ENCODE measurements around the gene PRKAG2.
"Not testable (repeated sequence)": the region's sequence is repeated elsewhere in the genome, so short reads cannot be mapped to it uniquely, and the experiment has no call there.

PRKAG2 gene

GRCh38 chr7:151782598-151783448 lies 94.1 kb downstream of the PRKAG2 start:
- DNase-seq, result peak; percentile 73

- DNase-seq, result not testable (repeated sequence)
Measured at GRCh38 chr7:151782256-151782597, 94.7 kb downstream of the PRKAG2 start.

- no peak for DNase-seq
Measured at GRCh38 chr7:151781161-151781845, 95.6 kb downstream of the PRKAG2 start.

GRCh38 chr7:151780631-151781030 lies 96.3 kb downstream of the PRKAG2 start:
- no peak for DNase-seq

GRCh38 chr7:151779678-151780077 lies 97.2 kb downstream of the PRKAG2 start:
- DNase-seq, result no peak

GRCh38 chr7:151779255-151779654 lies 97.7 kb downstream of the PRKAG2 start:
- no peak for DNase-seq

- DNase-seq, result no peak
Measured at GRCh38 chr7:151777908-151778670, 98.8 kb downstream of the PRKAG2 start.

GRCh38 chr7:151777495-151777880 lies 99.4 kb downstream of the PRKAG2 start:
- DNase-seq, result no peak

- DNase-seq, result no peak
Measured at GRCh38 chr7:151776876-151777494, 99.9 kb downstream of the PRKAG2 start.

GRCh38 chr7:151776446-151776845 lies 100.5 kb downstream of the PRKAG2 start:
- no peak for DNase-seq

- no peak for DNase-seq
Measured at GRCh38 chr7:151775547-151776443, 101.1 kb downstream of the PRKAG2 start.

GRCh38 chr7:151774951-151775350 lies 102.0 kb downstream of the PRKAG2 start:
- no peak for DNase-seq

GRCh38 chr7:151773797-151774196 lies 103.1 kb downstream of the PRKAG2 start:
- no peak for DNase-seq

- DNase-seq, result no peak
Measured at GRCh38 chr7:151770232-151770631, 106.7 kb downstream of the PRKAG2 start.

GRCh38 chr7:151769188-151769821 lies 107.6 kb downstream of the PRKAG2 start:
- no peak for DNase-seq

GRCh38 chr7:151768805-151769187 lies 108.1 kb downstream of the PRKAG2 start:
- no peak for DNase-seq

GRCh38 chr7:151767557-151767956 lies 109.4 kb downstream of the PRKAG2 start:
- DNase-seq, result no peak

- DNase-seq, result no peak
Measured at GRCh38 chr7:151764056-151764920, 112.6 kb downstream of the PRKAG2 start.

- no peak for DNase-seq
Measured at GRCh38 chr7:151763420-151763984, 113.4 kb downstream of the PRKAG2 start.

GRCh38 chr7:151762583-151763245 lies 114.2 kb downstream of the PRKAG2 start:
- DNase-seq, result no peak

Data from 8988T (cell line).